Measurements from ENCODE around the gene THAP8.
"Not testable (repeated sequence)": the region's sequence is repeated elsewhere in the genome, so short reads cannot be mapped to it uniquely, and the experiment has no call there.

The THAP8 gene

GRCh38 chr19:36072081-36072480 lies 18.0 kb upstream of the THAP8 start:
- DNase-seq (ENCODE audit: insufficient read length, low spot score) (no peak), FAIRE-seq (no peak)
- TF ChIP-seq CTCF (IDR thresholded peaks at IDR 0.05; ENCODE audit: insufficient read depth, missing control alignments) = no peak

DNA sequence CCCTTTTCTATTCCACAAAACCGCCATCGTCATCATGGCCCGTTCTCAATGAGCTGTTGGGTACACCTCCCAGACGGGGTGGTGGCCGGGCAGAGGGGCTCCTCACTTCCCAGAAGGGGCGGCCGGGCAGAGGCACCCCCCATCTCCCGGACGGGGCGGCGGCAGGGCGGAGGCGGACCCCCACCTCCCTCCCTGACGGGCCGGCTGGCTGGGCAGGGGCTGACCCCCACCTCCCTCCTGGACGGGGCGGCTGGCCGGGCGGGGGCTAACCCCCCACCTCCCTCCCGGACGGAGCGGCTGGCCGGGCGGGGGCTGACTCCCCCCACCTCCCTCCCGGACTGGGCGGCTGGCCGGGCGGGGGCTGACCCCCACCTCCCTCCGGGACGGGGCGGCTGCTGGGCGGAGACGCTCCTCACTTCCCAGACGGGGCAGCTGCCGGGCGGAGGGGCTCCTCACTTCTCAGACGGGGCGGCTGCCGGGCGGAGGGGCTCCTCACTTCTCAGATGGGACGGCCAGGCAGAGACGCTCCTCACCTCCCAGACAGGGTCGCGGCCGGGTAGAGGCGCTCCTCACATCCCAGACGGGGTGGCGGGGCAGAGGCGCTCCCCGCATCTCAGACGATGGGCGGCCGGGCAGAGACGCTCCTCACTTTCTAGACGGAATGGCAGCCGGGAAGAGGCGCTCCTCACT lies 14.9 kb upstream of the THAP8 start:
- FAIRE-seq; DNase-seq (ENCODE audit: insufficient read length, low spot score): not testable (repeated sequence)

DNA sequence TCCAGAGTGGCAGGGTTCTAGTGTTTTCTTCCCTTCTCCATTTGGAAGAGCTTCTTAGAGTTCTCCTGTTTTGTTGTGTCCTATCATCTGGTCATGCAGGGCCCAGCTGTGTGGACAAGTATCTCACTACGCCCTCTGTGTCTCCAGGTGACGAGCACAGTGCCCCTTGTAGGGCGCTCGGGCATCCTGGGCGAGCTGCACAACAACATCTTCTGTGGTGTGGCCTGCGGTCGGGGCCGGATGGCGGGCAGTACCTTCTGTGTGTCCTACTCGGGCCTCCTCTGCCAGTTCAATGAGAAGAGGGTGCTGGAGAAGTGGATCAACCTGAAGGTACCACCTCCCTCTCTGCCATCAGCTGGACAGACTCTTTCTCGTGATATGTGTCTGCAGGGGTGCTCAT lies 13.6 kb upstream of the THAP8 start:
- DNase-seq (ENCODE audit: insufficient read length, low spot score) (no peak), FAIRE-seq (no peak)
- no peak for TF ChIP-seq CTCF (IDR thresholded peaks at IDR 0.05; ENCODE audit: insufficient read depth, missing control alignments)

DNA sequence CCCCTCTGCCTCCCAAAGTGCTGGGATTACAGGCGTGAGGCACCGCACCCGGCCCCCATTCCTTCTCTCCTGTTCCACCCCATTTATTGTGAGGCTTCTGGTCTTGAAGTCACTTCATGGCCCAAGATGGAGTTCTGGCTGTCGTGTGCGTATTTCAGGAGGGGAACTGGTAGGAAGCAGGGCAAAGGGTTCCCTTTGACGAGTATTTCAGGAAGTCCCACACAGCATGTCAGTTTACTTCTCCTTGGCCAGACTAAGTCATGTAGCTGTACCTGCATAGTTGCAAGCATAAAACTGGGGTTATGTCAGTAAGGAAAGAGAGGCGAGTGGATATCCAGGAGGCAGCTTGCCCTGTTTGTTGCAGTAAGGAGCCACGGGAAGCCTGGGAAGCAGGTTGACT lies 10.7 kb upstream of the THAP8 start:
- TF ChIP-seq CTCF (IDR thresholded peaks at IDR 0.05; ENCODE audit: insufficient read depth, missing control alignments) = no peak
- FAIRE-seq = no peak
- no peak for DNase-seq (ENCODE audit: insufficient read length, low spot score)

GRCh38 chr19:36061367-36061766 lies 7.3 kb upstream of the THAP8 start:
- no peak for FAIRE-seq
- no peak for TF ChIP-seq CTCF (IDR thresholded peaks at IDR 0.05; ENCODE audit: insufficient read depth, missing control alignments)
- no peak for DNase-seq (ENCODE audit: insufficient read length, low spot score)

- FAIRE-seq (no peak), DNase-seq (ENCODE audit: insufficient read length, low spot score) (peak; percentile 68)
- peak; percentile 69 for TF ChIP-seq CTCF (IDR thresholded peaks at IDR 0.05; ENCODE audit: insufficient read depth, missing control alignments)
These were observed 6.3 kb upstream of the THAP8 start for GRCh38 chr19:36060430-36060829.

DNA sequence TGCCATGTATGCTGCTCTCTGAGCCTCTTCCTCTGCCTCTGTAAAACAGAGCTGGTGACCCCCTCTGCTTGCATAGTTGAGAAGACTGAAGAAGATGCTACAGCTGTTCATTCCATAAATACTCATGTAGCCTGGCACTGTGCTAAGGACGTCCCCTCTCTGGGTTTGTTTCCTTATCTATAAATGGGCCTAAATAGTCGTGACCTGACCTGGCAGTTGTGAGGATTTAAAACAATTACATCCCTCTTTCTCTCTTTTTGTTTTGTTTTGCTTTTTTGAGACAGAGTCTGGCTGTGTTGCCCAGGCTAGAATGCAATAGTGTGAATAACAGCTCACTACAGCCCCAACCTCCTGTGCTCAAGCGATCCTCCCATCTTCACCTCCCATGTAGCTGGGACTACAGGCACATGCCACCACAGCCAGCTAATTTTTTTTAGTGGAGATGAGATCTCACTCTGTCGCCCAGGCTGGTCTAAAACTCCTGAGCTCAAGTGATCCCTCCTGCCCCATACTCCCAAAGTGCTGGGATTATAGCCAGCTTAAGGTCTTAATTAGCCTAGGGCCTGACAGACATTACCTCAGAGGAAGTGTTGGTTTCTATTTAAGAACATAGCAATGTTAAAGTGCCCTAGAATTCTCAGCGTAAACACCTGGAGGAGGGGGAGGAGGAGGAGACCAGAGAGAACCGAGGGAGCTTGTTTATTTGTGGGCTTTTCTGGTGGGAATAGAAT lies 5.3 kb upstream of the THAP8 start:
- no peak for TF ChIP-seq CTCF (IDR thresholded peaks at IDR 0.05; ENCODE audit: insufficient read depth, missing control alignments)
- DNase-seq (ENCODE audit: insufficient read length, low spot score) = peak; percentile 55
- FAIRE-seq = no peak
